ENCODE results near the gene KCNJ9. TPM values are rescaled to one million over a fixed set of nuclear protein-coding genes. Genes with fewer than 3 reads are reported as not detected.
A peak's percentile ranks its signal among the peaks of the same experiment; 100 is the strongest.

KCNJ9 gene
- total RNA-seq, 1 experiment from 2014 or later: 0.09 TPM

- POLR2A ChIA-PET: no interaction called here
- Mint-ChIP-seq H3K36me3 (no peaks in the 10 kb centered on the region), H3K27me3 (ENCODE audit: low read depth) (peaks cover under 1% of the 10 kb centered on the region; the same call in 1 of the 2 replicates), H3K4me3 (0 out of 2 replicates have a peak overlapping the region, but pooled peaks have one; percentile 16), H3K27ac (no peak overlapping the region), H3K4me1 (peaks cover 58% of the 10 kb centered on the region), H3K9me3 (no peaks in the 10 kb centered on the region)
- TF ChIP-seq ZMAT4 (CRISPR knock-in tag; IDR thresholded peaks at IDR 0.05) (no peak), GRHL2 (CRISPR knock-in tag; IDR thresholded peaks at IDR 0.05; ENCODE audit: insufficient replicate concordance, severe bottlenecking) (no peak), ZNF232 (CRISPR knock-in tag; IDR thresholded peaks at IDR 0.05) (no peak)
- DNase-seq (ENCODE audit: low spot score): no peak
- CTCF ChIA-PET: interaction anchor here (1.0 to 5.1 kb wide), 13 partner anchors 10 to 174 kb away, joined by 3 to 83 read pairs (median 8); partner anchors contain the start of genes CASQ1 and IGSF8
- peak; percentile 40; the same call in 1 of the 2 replicates for ATAC-seq
Observed at GRCh38 chr1:160117709-160118183, 36.4 kb downstream of the KCNJ9 start.

GRCh38 chr1:160118928-160119327 lies 37.6 kb downstream of the KCNJ9 start:
- peaks cover 47% of the 10 kb centered on the region for H3K4me1 Mint-ChIP-seq
- POLR2A ChIA-PET: no interaction called here
- H3K36me3 Mint-ChIP-seq: peaks cover 8% of the 10 kb centered on the region
- H3K27me3 Mint-ChIP-seq (ENCODE audit: low read depth): no peaks in the 10 kb centered on the region
- H3K27ac Mint-ChIP-seq: no peak overlapping the region
- CTCF ChIA-PET: interaction anchor here (1.8 to 5.1 kb wide), 7 partner anchors 14 to 173 kb away, joined by 7 to 83 read pairs (median 12); partner anchors contain the start of gene IGSF8
- H3K4me3 Mint-ChIP-seq: no peak overlapping the region
- H3K9me3 Mint-ChIP-seq: no peaks in the 10 kb centered on the region
- ATAC-seq (no peak), DNase-seq (ENCODE audit: low spot score) (no peak)
- TF ChIP-seq AR (CRISPR knock-in tag; IDR thresholded peaks at IDR 0.05): no peak
- TF ChIP-seq ZNF512 (CRISPR knock-in tag; IDR thresholded peaks at IDR 0.05; ENCODE audit: borderline replicate concordance): no peak
- no peak for TF ChIP-seq ZMAT4 (CRISPR knock-in tag; IDR thresholded peaks at IDR 0.05)
- no peak for TF ChIP-seq CREB1 (CRISPR knock-in tag; IDR thresholded peaks at IDR 0.05)
- TF ChIP-seq HMGA2 (CRISPR knock-in tag; IDR thresholded peaks at IDR 0.05): no peak
- TF ChIP-seq FOXP1 (CRISPR knock-in tag; IDR thresholded peaks at IDR 0.05; ENCODE audit: borderline replicate concordance): no peak
- TF ChIP-seq PRRX2 (CRISPR knock-in tag; IDR thresholded peaks at IDR 0.05): no peak
- TF ChIP-seq NR1H2 (CRISPR knock-in tag; IDR thresholded peaks at IDR 0.05): no peak
- no peak for TF ChIP-seq TEAD4 (CRISPR knock-in tag; IDR thresholded peaks at IDR 0.05)
- TF ChIP-seq ZBTB21 (CRISPR knock-in tag; IDR thresholded peaks at IDR 0.05; ENCODE audit: borderline replicate concordance): no peak
- TF ChIP-seq GTF2I (CRISPR knock-in tag; conservative IDR thresholded peaks at IDR 0.05): no peak
- TF ChIP-seq ESRRA (CRISPR knock-in tag; IDR thresholded peaks at IDR 0.05; ENCODE audit: borderline replicate concordance): no peak
- TF ChIP-seq ZNF281 (CRISPR knock-in tag; IDR thresholded peaks at IDR 0.05): no peak
- no peak for TF ChIP-seq HMGXB4 (CRISPR knock-in tag; IDR thresholded peaks at IDR 0.05)
- no peak for TF ChIP-seq OVOL2 (CRISPR knock-in tag; IDR thresholded peaks at IDR 0.05; ENCODE audit: borderline replicate concordance)
- TF ChIP-seq IRF1 (CRISPR knock-in tag; IDR thresholded peaks at IDR 0.05): no peak
- no peak for TF ChIP-seq AFF4 (CRISPR knock-in tag; IDR thresholded peaks at IDR 0.05; ENCODE audit: borderline replicate concordance)
- TF ChIP-seq ATF1 (CRISPR knock-in tag; IDR thresholded peaks at IDR 0.05): no peak
